Colonic mucosa (tissue), 4 donors: Measurements from ENCODE around the gene GRM3. TPM values are rescaled to one million over a fixed set of nuclear protein-coding genes. Genes with fewer than 3 reads are reported as not detected.

Source experiments
- DNase-seq: peaks from one replicate; pipeline ENCODE4 v3.0.0-alpha.2; 2020
- H3K27ac ChIP-seq: fragments of 200-600 bp; one replicate; pipeline ENCODE4 v1.8.0; 2021
- H3K27me3 ChIP-seq: fragments of 200-600 bp; one replicate; pipeline ENCODE4 v1.8.0; 2021
- H3K36me3 ChIP-seq: fragments of 200-600 bp; one replicate; pipeline ENCODE4 v1.8.0; 2021
- H3K4me1 ChIP-seq: fragments of 200-600 bp; one replicate; pipeline ENCODE4 v1.8.0; 2021; ENCODE audit warnings: mild to moderate bottlenecking
- H3K4me3 ChIP-seq: fragments of 200-600 bp; one replicate; pipeline ENCODE4 v1.8.0; 2021
- H3K9ac ChIP-seq, 2 donors: one replicate each; pipeline ENCODE4 v1.7.0; 2013; ENCODE audit warnings: control low read depth in 2 of 2, low read depth in 2 of 2, low read length in 2 of 2
- H3K9me3 ChIP-seq: fragments of 200-600 bp; one replicate; pipeline ENCODE4 v1.8.0; 2021
- intact Hi-C: fragments of 100-400 bp; cut with DNase I; formaldehyde crosslinking; loops from one replicate; pipeline ENCODE4 v1.14.1; 2022
- total RNA-seq, 2 donors: library from RNA; stranded (reverse); fragmentation: NEBNext Ultra II Directional in 1 of 2; extraction: Animal tissue kit (Norgen Biotek cat#: 25700) in 1 of 2; gene quantifications; one replicate each; pipeline ENCODE4 v1.2.1, GENCODE V29; 2021
- TF ChIP-seq, protein P1 (sequence below): fragments of 200-600 bp; IDR thresholded peaks from one replicate; pipeline ENCODE4 v1.8.0; 2022; ENCODE audit warnings: antibody characterized with exemption, mild to moderate bottlenecking
- donor health status: healthy.
- donor health status: DM: no; HTN: no; CAD: no.
- donor health status: DM: no; HTN: no; CAD: no.

GRM3 gene
- total RNA-seq, 2 donors from 2014 or later, result not detected

DNA sequence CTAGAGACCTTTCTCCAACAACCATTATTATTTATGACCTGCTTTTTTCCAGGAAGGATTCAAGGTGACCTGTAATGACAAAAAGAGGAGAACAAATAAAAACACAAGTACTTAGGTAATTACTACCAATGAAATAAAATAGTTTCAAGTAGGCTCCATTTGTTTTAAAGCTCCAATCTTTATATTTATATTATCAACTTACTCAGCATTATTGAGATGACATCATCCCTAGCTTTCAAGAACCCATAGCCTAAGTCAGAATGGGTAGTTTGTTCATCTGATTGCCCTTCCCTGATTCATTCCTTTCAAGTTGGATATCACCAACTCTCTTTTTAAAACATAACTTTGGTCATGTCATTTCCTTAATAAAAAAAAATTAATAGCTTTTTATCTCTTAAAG is 131.5 kb downstream of the GRM3 start:
- intact Hi-C loops, result no loop called here
- no peaks in the 10 kb centered on the region for H3K36me3 ChIP-seq
- no peaks in the 10 kb centered on the region for H3K4me1 ChIP-seq
- no peaks in the 10 kb centered on the region for H3K9me3 ChIP-seq
- no peak overlapping the region for H3K4me3 ChIP-seq
- TF ChIP-seq, protein P1, sequence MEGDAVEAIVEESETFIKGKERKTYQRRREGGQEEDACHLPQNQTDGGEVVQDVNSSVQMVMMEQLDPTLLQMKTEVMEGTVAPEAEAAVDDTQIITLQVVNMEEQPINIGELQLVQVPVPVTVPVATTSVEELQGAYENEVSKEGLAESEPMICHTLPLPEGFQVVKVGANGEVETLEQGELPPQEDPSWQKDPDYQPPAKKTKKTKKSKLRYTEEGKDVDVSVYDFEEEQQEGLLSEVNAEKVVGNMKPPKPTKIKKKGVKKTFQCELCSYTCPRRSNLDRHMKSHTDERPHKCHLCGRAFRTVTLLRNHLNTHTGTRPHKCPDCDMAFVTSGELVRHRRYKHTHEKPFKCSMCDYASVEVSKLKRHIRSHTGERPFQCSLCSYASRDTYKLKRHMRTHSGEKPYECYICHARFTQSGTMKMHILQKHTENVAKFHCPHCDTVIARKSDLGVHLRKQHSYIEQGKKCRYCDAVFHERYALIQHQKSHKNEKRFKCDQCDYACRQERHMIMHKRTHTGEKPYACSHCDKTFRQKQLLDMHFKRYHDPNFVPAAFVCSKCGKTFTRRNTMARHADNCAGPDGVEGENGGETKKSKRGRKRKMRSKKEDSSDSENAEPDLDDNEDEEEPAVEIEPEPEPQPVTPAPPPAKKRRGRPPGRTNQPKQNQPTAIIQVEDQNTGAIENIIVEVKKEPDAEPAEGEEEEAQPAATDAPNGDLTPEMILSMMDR, result no peak
- no peak overlapping the region for H3K9ac ChIP-seq
- no peak for DNase-seq
- no peaks in the 10 kb centered on the region for H3K27me3 ChIP-seq
- no peak overlapping the region for H3K27ac ChIP-seq

DNA sequence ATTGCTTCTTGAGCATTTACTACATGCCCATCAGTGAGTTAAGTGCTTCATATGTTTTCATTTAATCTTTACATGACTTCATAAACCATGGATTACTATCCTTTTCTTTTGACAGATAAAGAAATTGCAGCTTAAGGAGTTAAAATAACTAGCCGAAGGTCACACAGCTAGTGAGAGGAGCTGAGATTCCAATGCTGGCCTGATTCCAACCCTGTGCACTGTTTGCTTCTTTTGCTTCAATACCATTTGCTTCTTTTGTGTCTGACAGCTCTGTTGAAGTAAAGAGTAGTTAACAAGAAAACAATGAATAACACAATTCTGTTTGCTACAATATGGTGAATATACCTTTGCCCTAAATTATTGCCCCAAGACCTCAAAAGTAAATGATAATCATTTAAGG is 132.4 kb downstream of the GRM3 start:
- intact Hi-C loops, result no loop called here
- no peak overlapping the region for H3K4me3 ChIP-seq
- no peaks in the 10 kb centered on the region for H3K4me1 ChIP-seq
- no peaks in the 10 kb centered on the region for H3K27me3 ChIP-seq
- no peak overlapping the region for H3K27ac ChIP-seq
- no peaks in the 10 kb centered on the region for H3K9me3 ChIP-seq
- H3K36me3 ChIP-seq, result no peaks in the 10 kb centered on the region
- H3K9ac ChIP-seq, result no peak overlapping the region
- DNase-seq, result no peak
- TF ChIP-seq, protein P1, result no peak

DNA sequence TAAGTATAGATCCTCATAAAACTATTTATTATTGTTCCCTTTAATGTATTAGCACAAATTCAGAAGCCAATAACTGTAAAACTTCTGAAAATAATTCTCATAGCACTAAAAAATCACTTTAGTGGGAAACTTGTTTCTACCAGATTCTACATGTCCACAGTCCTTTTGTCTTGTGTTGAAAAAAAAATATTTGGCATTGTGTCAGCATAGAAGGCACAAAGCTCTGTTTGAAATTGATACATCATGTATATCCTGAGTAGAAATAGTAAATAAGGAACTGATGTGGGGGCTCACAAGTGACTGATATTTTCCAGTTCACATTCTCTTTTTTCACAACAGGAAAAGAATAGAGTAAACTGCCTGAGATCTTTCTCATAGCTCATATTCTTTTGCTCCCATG is 134.6 kb downstream of the GRM3 start:
- Histone ChIP-seq H3K4me1 (no peaks in the 10 kb centered on the region), H3K9ac (no peak overlapping the region), H3K9me3 (no peaks in the 10 kb centered on the region), H3K36me3 (no peaks in the 10 kb centered on the region), H3K27ac (no peak overlapping the region), H3K4me3 (no peak overlapping the region), H3K27me3 (no peaks in the 10 kb centered on the region)
- intact Hi-C loops, result no loop called here
- TF ChIP-seq, protein P1, result no peak
- no peak for DNase-seq

DNA sequence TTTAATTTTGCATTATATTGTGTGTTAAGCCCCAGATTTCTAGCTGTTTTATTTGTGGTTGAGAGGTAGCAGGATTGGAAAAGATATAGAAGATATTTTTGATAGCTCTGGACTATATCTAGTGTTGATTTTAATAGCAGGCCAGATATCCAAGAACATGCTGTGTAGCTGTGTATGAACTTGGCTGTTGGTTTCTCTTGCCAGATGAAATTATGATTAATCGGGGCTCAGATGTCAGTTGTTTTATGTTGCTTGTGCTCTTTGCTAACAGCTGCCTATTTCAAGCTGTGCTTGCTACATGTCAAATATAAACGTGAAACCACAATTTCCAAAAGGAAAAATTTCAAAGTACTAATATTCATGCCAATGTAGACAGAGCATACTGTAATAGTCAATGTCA is 141.1 kb downstream of the GRM3 start:
- no peaks in the 10 kb centered on the region for H3K9me3 ChIP-seq
- intact Hi-C loops, result no loop called here
- H3K9ac ChIP-seq, result no peak overlapping the region
- DNase-seq, result no peak
- H3K36me3 ChIP-seq, result no peaks in the 10 kb centered on the region
- no peaks in the 10 kb centered on the region for H3K27me3 ChIP-seq
- no peak overlapping the region for H3K4me3 ChIP-seq
- TF ChIP-seq, protein P1, result no peak
- no peak overlapping the region for H3K27ac ChIP-seq
- H3K4me1 ChIP-seq, result no peaks in the 10 kb centered on the region

DNA sequence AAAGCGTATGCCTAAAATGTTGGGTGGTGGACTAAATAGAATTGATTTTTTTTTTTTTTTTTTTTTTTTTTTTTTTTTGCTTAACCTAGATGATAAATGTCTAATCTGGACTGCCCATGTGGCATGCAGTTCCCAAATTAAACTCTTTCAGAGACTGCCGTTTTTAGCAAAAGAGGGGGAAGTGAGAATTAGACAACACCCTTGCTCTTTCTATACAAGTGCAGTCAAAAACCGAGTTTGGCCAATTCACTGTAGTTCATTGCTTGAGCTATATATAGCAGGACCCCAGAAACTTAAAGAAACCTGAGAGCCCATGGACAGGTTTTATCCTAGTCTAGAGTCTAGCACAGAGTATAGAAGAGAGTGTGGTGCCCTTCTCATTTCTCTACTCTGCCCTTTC is 141.9 kb downstream of the GRM3 start:
- no peak overlapping the region for H3K9ac ChIP-seq
- H3K27ac ChIP-seq, result no peak overlapping the region
- no peaks in the 10 kb centered on the region for H3K36me3 ChIP-seq
- TF ChIP-seq, protein P1, result no peak
- H3K27me3 ChIP-seq, result no peaks in the 10 kb centered on the region
- DNase-seq, result no peak
- intact Hi-C loops, result no loop called here
- H3K9me3 ChIP-seq, result no peaks in the 10 kb centered on the region
- H3K4me3 ChIP-seq, result no peak overlapping the region
- no peaks in the 10 kb centered on the region for H3K4me1 ChIP-seq

DNA sequence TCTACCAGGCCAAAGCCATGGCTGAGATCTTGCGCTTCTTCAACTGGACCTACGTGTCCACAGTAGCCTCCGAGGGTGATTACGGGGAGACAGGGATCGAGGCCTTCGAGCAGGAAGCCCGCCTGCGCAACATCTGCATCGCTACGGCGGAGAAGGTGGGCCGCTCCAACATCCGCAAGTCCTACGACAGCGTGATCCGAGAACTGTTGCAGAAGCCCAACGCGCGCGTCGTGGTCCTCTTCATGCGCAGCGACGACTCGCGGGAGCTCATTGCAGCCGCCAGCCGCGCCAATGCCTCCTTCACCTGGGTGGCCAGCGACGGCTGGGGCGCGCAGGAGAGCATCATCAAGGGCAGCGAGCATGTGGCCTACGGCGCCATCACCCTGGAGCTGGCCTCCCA is 142.7 kb downstream of the GRM3 start:
- Histone ChIP-seq H3K4me1 (no peaks in the 10 kb centered on the region), H3K9me3 (no peaks in the 10 kb centered on the region), H3K36me3 (no peaks in the 10 kb centered on the region), H3K27ac (no peak overlapping the region), H3K9ac (no peak overlapping the region), H3K27me3 (no peaks in the 10 kb centered on the region), H3K4me3 (no peak overlapping the region)
- DNase-seq, result no peak
- TF ChIP-seq, protein P1, result no peak
- intact Hi-C loops, result no loop called here
